GM21737 (cell line): Measurements from ENCODE around the gene HAUS7.

Source experiments
- ATAC-seq: cut with Tn5 transposase; IDR thresholded peaks from one replicate; pipeline ENCODE4 v1.9.1; 2021; ENCODE audit warnings: mild to moderate bottlenecking, moderate library complexity; ENCODE audit not compliant: unreplicated experiment

HAUS7 gene

DNA sequence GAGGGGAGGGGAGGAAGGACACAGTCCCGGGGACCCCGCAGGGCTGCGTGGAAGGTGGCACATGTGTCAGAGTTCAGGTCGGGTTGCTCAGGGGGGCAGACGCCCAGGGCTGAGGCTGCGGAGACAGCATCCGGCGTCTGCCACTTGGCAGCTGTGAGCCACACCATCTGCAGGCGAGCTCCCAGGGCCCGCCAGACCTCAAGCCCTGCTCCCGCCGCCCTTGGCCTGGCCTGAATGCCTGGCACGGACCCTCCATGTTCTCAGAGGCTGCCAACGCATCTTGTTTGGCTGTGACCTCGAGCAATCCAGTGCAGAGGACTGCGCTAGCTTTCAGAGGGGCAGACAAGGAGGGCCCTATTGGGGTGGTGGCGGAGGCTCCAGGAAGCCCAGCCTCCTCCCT is 29.5 kb upstream of the HAUS7 start:
- ATAC-seq = no peak

DNA sequence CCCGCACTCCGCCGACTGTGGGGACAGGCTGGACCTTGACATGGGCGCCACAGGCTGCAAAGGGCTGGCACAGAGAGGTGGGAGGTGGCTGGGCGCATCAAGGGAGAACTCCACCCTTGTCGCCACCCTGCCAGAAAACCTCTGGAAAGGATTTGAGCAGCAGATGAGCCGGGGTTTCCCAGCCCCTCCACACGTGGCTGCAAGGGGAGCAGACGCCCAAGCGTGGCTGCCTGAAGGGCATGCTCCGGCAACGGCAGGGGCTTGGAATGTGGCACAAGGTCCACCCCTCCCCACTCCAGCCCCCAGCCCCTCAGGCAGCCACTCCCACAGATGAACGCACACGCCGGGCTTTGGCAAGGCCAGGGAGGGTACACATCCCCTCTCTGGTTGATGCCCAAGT is 29.0 kb upstream of the HAUS7 start:
- no peak for ATAC-seq

GRCh38 chrX:153498453-153498852 is 28.1 kb upstream of the HAUS7 start:
- no peak for ATAC-seq

GRCh38 chrX:153496590-153496959 is 26.2 kb upstream of the HAUS7 start:
- ATAC-seq = no peak

- ATAC-seq = no peak
Measured at GRCh38 chrX:153495903-153496589, 25.7 kb upstream of the HAUS7 start.

GRCh38 chrX:153495362-153495751 is 25.0 kb upstream of the HAUS7 start:
- no peak for ATAC-seq

DNA sequence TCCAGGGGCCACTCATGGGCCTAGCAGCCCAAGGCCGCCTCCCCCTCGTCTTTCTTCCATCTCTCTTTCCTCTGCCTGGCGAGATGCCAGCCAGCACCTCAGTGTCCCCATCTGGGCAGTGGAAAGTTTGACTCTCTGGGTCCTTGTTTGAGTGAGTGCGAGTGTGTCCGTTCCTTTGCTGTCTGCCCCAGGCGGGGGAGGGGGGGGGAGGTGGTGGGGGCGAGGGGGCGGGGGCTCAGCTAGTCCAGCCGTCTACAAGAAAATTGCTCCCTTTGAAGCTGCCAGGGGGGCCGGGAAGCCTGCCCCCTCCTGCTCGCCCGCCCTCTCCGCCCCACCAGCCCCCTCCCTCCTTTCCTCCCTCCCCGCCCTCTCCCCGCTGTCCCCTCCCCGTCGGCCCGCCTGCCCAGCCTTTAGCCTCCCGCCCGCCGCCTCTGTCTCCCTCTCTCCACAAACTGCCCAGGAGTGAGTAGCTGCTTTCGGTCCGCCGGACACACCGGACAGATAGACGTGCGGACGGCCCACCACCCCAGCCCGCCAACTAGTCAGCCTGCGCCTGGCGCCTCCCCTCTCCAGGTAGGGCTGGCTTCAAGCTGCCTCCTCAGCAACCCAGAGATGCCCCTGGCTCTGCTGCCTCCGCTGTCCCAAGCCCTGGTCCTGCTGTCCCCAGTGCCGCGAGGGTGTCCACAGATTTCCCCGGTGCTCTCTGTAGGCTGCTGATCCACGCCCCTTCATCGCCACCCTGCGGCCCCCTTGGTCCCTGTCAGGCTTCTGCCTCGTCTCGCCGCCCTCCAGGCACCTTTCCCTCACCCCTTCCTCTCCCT is 24.4 kb upstream of the HAUS7 start, which contains the start of gene BGN:
Gene BGN, plus strand, starts transcription at position 440 of the 821 bp plus-strand sequence. CDS start 9,652 bp downstream, outside the sequence.
- no peak for ATAC-seq

GRCh38 chrX:153494061-153494460 is 23.7 kb upstream of the HAUS7 start:
- ATAC-seq = no peak

DNA sequence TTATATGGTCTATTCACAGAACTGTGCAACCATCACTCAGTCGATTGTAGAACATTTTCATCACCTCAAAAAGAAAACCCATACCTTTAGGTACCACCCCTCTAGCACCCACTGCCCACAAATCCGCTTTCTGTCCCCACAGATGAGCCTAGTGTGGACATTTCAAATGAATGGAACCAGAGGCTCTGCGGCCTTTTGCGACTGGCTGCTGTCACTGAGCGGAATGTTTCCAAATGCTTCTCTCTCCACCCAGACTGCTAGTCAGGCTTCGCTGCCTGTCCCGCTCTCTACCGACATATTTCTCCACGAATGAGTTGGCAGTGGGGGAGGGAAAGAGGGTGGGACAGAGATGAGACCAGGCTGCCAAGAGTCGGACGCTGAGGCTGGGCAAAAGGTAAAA is 22.7 kb upstream of the HAUS7 start:
- ATAC-seq = no peak

DNA sequence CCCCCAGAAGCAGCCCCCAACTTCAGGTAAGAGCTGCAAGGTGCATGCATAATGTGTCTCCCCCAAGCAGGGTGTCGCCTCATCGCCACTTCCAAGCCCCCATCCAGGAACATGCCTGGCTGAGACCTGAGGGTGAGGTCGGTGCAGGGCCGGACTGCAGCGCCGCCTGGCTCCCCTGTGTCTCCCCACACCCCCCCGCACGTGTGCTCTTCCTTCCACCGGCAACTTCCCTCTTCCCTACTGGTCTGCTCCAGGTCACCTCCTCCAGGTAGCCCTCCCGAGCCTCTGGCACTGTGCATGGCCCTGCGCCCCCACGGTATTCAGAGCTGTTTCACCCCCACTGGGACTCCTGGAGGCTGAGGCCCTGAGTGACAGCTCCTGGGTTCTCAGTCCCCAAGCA is 22.2 kb upstream of the HAUS7 start:
- ATAC-seq = no peak

DNA sequence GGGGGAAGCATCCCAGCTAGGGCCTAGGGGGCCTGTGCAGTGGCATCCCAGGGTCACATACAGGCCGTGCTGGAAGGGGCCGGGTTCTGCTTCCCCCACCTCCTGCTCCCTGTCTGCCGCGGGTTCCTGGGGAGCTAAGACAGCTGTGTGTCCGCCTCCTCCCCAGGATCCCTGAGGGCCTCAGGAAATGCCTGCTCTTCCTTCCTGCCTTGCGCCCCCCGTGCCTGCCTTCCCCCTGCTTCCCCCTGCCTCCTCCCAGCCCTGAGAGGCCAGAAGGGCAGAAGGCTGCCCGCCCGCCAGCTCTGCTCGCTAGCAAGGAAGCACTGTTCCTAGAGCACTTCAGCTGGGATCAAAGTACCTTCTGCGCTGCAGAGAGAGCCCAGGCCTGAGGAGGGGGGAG is 21.5 kb upstream of the HAUS7 start:
- no peak for ATAC-seq

GRCh38 chrX:153491351-153491914 is 21.1 kb upstream of the HAUS7 start:
- ATAC-seq = no peak

DNA sequence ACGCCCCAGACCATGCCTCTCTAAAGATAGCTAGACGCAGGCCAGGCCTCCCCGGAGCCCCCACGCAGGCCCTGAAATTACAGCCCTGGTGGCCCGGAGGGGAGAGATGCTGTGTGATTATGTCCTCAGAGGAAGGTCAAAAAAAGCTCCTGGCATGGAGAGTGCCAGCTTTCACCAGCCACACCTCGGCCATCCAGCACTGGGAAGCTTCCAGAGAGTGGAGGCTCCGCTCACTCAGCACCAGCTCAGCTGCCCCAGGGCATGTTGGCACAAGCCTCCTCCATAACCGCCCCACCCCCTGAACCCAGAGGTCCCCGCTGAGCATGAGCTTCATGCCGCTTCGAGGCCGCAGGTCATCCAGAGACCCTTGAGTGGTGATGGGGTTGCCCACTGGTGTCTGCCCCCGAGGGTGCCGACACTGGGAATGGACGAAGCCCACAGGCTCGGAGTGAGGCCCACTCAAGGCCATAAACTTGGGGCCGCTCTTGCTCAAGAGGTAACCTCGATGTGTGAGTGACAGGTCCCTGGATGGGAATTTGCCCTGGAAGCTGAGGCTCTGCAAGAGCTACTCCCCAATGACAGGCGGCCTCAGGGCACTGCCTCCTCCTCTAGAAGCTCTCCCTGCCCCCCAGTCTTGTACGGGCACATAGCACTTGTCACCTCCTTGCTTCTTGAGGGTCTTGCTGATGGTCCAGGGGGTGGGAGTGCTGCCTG is 20.0 kb upstream of the HAUS7 start:
- ATAC-seq = no peak

DNA sequence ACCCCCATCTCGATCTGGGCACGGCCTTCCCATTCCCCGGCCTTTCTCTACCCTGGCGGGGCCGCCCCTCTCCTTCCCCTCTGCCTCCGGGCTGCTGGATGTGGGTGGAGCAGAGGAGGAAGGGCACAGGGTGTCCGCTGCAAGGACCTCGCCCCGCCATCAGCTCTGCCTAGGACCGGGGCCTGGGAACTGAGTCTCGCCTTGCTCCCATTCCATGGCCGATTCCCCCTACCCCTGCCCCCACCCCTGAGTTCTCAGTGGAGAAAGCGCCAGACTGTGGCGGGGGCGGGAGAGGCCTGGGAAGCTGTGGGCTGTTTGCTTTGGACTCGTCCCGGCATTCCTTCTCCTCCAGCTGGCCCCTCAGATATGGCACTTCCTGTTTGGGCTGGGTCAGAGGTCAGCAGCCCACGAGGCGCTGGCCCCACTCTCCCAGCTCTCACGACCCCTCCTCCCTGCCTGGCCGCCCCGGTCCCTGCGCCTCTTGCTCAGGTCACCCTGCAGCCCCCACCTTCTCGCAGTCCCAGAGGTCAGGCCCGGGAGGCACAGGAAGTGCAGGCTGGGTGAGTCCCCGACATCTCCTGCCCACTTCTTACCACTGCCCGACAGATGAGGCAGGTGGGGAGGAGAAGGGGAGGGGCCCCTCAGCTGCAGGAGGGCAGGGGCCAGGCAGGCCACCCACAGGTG is 18.0 kb upstream of the HAUS7 start:
- ATAC-seq = no peak

- no peak for ATAC-seq
Measured at GRCh38 chrX:153487590-153488071, 17.3 kb upstream of the HAUS7 start.

- ATAC-seq = no peak
Measured at GRCh38 chrX:153486171-153486570, 15.8 kb upstream of the HAUS7 start.

- no peak for ATAC-seq
Measured at GRCh38 chrX:153485396-153486080, 15.2 kb upstream of the HAUS7 start.

GRCh38 chrX:153482376-153483015 is 12.1 kb upstream of the HAUS7 start:
- no peak for ATAC-seq

- ATAC-seq = no peak
Measured at GRCh38 chrX:153481043-153481442, 10.7 kb upstream of the HAUS7 start.

GRCh38 chrX:153478746-153479145 is 8.4 kb upstream of the HAUS7 start:
- no peak for ATAC-seq
